Medulla oblongata (tissue), 1 donor: ENCODE data around the gene FAM20B.
A peak's percentile ranks its signal among the peaks of the same experiment; 100 is the strongest.
"Not testable (repeated sequence)": the region's sequence is repeated elsewhere in the genome, so short reads cannot be mapped to it uniquely, and the experiment has no call there.

ENCODE experiments used
- DNase-seq: peaks from one replicate; pipeline ENCODE4 v3.0.0-alpha.2; 2015; ENCODE audit errors: extremely low spot score

The FAM20B gene

GRCh38 chr1:179025125-179025974 lies at the start of gene FAM20B:
Gene FAM20B, plus strand, starts transcription at chr1:179025894. Its CDS starts 17,954 bp downstream, at chr1:179043848.
- peak; percentile 89 for DNase-seq

- no peak for DNase-seq
Measured at GRCh38 chr1:178976541-178976940, 49.2 kb upstream of the FAM20B start.

GRCh38 chr1:178986204-178986603 lies 39.5 kb upstream of the FAM20B start:
- no peak for DNase-seq

GRCh38 chr1:178988198-178988597 lies 37.5 kb upstream of the FAM20B start:
- not testable (repeated sequence) for DNase-seq

GRCh38 chr1:178993559-178993958 lies 32.1 kb upstream of the FAM20B start:
- DNase-seq = no peak

GRCh38 chr1:178997428-178997827 lies 28.3 kb upstream of the FAM20B start:
- no peak for DNase-seq

GRCh38 chr1:178998295-178998694 lies 27.4 kb upstream of the FAM20B start:
- no peak for DNase-seq

- DNase-seq = no peak
Measured at GRCh38 chr1:178999061-178999460, 26.6 kb upstream of the FAM20B start.

- no peak for DNase-seq
Measured at GRCh38 chr1:179001451-179001850, 24.2 kb upstream of the FAM20B start.

GRCh38 chr1:179002064-179002463 lies 23.6 kb upstream of the FAM20B start:
- not testable (repeated sequence) for DNase-seq

GRCh38 chr1:179002552-179003345 lies 22.9 kb upstream of the FAM20B start:
- peak; percentile 84 for DNase-seq

- DNase-seq = no peak
Measured at GRCh38 chr1:179003512-179004066, 22.1 kb upstream of the FAM20B start.

GRCh38 chr1:179007233-179007632 lies 18.5 kb upstream of the FAM20B start:
- no peak for DNase-seq

- DNase-seq = no peak
Measured at GRCh38 chr1:179010671-179011070, 15.0 kb upstream of the FAM20B start.

GRCh38 chr1:179012038-179012437 lies 13.7 kb upstream of the FAM20B start:
- no peak for DNase-seq

GRCh38 chr1:179014123-179014522 lies 11.6 kb upstream of the FAM20B start:
- no peak for DNase-seq

- DNase-seq = no peak
Measured at GRCh38 chr1:179015396-179015795, 10.3 kb upstream of the FAM20B start.

GRCh38 chr1:179016706-179017382 lies 8.8 kb upstream of the FAM20B start:
- DNase-seq = peak; percentile 94

- no peak for DNase-seq
Measured at GRCh38 chr1:179017383-179018326, 8.0 kb upstream of the FAM20B start.

GRCh38 chr1:179021873-179022272 lies 3.8 kb upstream of the FAM20B start:
- peak; percentile 73 for DNase-seq
